H9 (cell line): Measurements from ENCODE around the gene CHI3L2. TPM values are rescaled to one million over a fixed set of nuclear protein-coding genes. Genes with fewer than 3 reads are reported as not detected.

Experiments used
- DNase-seq: peaks from one replicate; pipeline ENCODE4 v3.0.0-alpha.2; 2017
- H2AFZ ChIP-seq: one replicate; pipeline ENCODE4 v1.6.1; 2013; ENCODE audit warnings: mild to moderate bottlenecking, low read length, control low read depth, moderate library complexity
- H2AK5ac ChIP-seq: 2 replicates; pipeline ENCODE4 v1.6.1; 2013; ENCODE audit warnings: low read length, control low read depth, mixed read lengths; ENCODE audit not compliant: insufficient read length
- H2BK120ac ChIP-seq: one replicate; pipeline ENCODE4 v1.6.1; 2013; ENCODE audit warnings: low read depth, mild to moderate bottlenecking, low read length, control low read depth, inconsistent platforms; ENCODE audit not compliant: poor library complexity, severe bottlenecking
- H2BK12ac ChIP-seq: 2 replicates; pipeline ENCODE4 v1.6.1; 2013; ENCODE audit warnings: low read length, control low read depth, mixed read lengths, low read depth; ENCODE audit not compliant: insufficient read length
- H2BK15ac ChIP-seq: 2 replicates; pipeline ENCODE4 v1.6.1; 2013; ENCODE audit warnings: low read depth, low read length, control low read depth
- H2BK20ac ChIP-seq: one replicate; pipeline ENCODE4 v1.6.1; 2013; ENCODE audit warnings: low read depth, mild to moderate bottlenecking, low read length, control low read depth, inconsistent platforms; ENCODE audit not compliant: poor library complexity, severe bottlenecking
- H2BK5ac ChIP-seq: 2 replicates; pipeline ENCODE4 v1.6.1; 2013; ENCODE audit warnings: low read length, control low read depth, mixed read lengths; ENCODE audit not compliant: insufficient read length
- H3K14ac ChIP-seq: 2 replicates; pipeline ENCODE4 v1.6.1; 2013; ENCODE audit warnings: low read length, control low read depth; ENCODE audit not compliant: insufficient read depth
- H3K18ac ChIP-seq: 2 replicates; pipeline ENCODE4 v1.6.1; 2013; ENCODE audit warnings: low read depth, mild to moderate bottlenecking, mixed read lengths, low read length, control low read depth; ENCODE audit not compliant: insufficient read length
- H3K23ac ChIP-seq: 2 replicates; pipeline ENCODE4 v1.6.1; 2013; ENCODE audit warnings: low read length, control low read depth, mixed read lengths, low read depth; ENCODE audit not compliant: insufficient read length
- H3K23me2 ChIP-seq: 2 replicates; pipeline ENCODE4 v1.6.1; 2013; ENCODE audit warnings: low read depth, mild to moderate bottlenecking, mixed read lengths, low read length, control low read depth; ENCODE audit not compliant: insufficient read length, poor library complexity, severe bottlenecking
- H3K27ac ChIP-seq: 2 replicates; pipeline ENCODE4 v1.5.1; 2013; ENCODE audit warnings: low read length, control low read depth, mixed read lengths, low read depth; ENCODE audit not compliant: insufficient read length
- H3K27me3 ChIP-seq: 2 replicates; pipeline ENCODE4 v1.6.1; 2013; ENCODE audit warnings: low read length, control low read depth, inconsistent platforms; ENCODE audit not compliant: insufficient read depth
- H3K4ac ChIP-seq: 2 replicates; pipeline ENCODE4 v1.6.1; 2013; ENCODE audit warnings: low read depth, mild to moderate bottlenecking, control low read depth, inconsistent platforms, low read length, moderate library complexity
- H3K4me1 ChIP-seq: 2 replicates; pipeline ENCODE4 v1.6.1; 2013; ENCODE audit warnings: low read length, control low read depth, inconsistent platforms; ENCODE audit not compliant: insufficient read depth
- H3K4me2 ChIP-seq: 2 replicates; pipeline ENCODE4 v1.6.1; 2013; ENCODE audit warnings: low read length, control low read depth, mixed read lengths; ENCODE audit not compliant: insufficient read length, insufficient read depth
- H3K56ac ChIP-seq: 2 replicates; pipeline ENCODE4 v1.6.1; 2013; ENCODE audit warnings: low read depth, mild to moderate bottlenecking, mixed read lengths, low read length, control low read depth; ENCODE audit not compliant: insufficient read length
- H3K79me1 ChIP-seq: 2 replicates; pipeline ENCODE4 v1.6.1; 2013; ENCODE audit warnings: low read depth, mild to moderate bottlenecking, moderate library complexity, low read length, control low read depth, inconsistent platforms; ENCODE audit not compliant: insufficient read depth, poor library complexity, severe bottlenecking
- H3K79me2 ChIP-seq: 2 replicates; pipeline ENCODE4 v1.6.1; 2013; ENCODE audit warnings: low read length, control low read depth, inconsistent platforms; ENCODE audit not compliant: insufficient read depth
- H3K9ac ChIP-seq: 2 replicates; pipeline ENCODE4 v1.6.1; 2013; ENCODE audit warnings: low read length, control low read depth, mixed read lengths; ENCODE audit not compliant: insufficient read length; ENCODE audit errors: extremely low read depth
- H3K9me3 ChIP-seq: one replicate; pipeline ENCODE4 v1.6.1; 2013; ENCODE audit warnings: low read depth, low read length, inconsistent platforms; ENCODE audit not compliant: control insufficient read depth
- H3T11ph ChIP-seq: one replicate; pipeline ENCODE4 v1.6.1; 2013; ENCODE audit warnings: mild to moderate bottlenecking, low read length, control low read depth, inconsistent platforms
- H4K20me1 ChIP-seq: one replicate; pipeline ENCODE4 v1.6.1; 2013; ENCODE audit not compliant: control insufficient read depth, insufficient read length, insufficient read depth
- H4K5ac ChIP-seq: 2 replicates; pipeline ENCODE4 v1.6.1; 2013; ENCODE audit warnings: low read depth, mild to moderate bottlenecking, mixed read lengths, low read length, control low read depth; ENCODE audit not compliant: insufficient read length
- H4K8ac ChIP-seq: replicated peaks from 2 replicates; pipeline ENCODE4 v1.6.1; 2013; ENCODE audit warnings: low read length, control low read depth, mixed read lengths, low read depth; ENCODE audit not compliant: insufficient read length
- H4K91ac ChIP-seq: 2 replicates; pipeline ENCODE4 v1.6.1; 2013; ENCODE audit warnings: low read depth, mild to moderate bottlenecking, moderate library complexity, mixed read lengths, low read length, control low read depth; ENCODE audit not compliant: insufficient read length
- H3K27ac Mint-ChIP-seq, 3 experiments: 2 replicates in 2 of 3; 3 replicates in 1 of 3; pipeline ENCODE4 v1.8.0; 2020 to 2021; ENCODE audit warnings: mixed read lengths in 3 of 3, mild to moderate bottlenecking in 1 of 3, moderate library complexity in 1 of 3
- H3K27me3 Mint-ChIP-seq: 2 replicates; pipeline ENCODE4 v1.8.0; 2021; ENCODE audit warnings: low read depth, mild to moderate bottlenecking, moderate library complexity, mixed read lengths
- H3K36me3 Mint-ChIP-seq, 3 experiments: 2 replicates in 2 of 3; 3 replicates in 1 of 3; pipeline ENCODE4 v1.8.0; 2020 to 2021; ENCODE audit warnings: low read depth in 3 of 3, mixed read lengths in 3 of 3; ENCODE audit not compliant: insufficient read depth in 1 of 3
- H3K4me1 Mint-ChIP-seq, 2 experiments: 2 replicates each; pipeline ENCODE4 v1.8.0; 2020; ENCODE audit warnings: mixed read lengths in 2 of 2
- H3K4me3 Mint-ChIP-seq, 2 experiments: 2 replicates in 1 of 2; 3 replicates in 1 of 2; pipeline ENCODE4 v1.8.0; 2020 to 2021; ENCODE audit warnings: mild to moderate bottlenecking in 2 of 2, mixed read lengths in 2 of 2, moderate library complexity in 1 of 2
- H3K9me3 Mint-ChIP-seq, 2 experiments: 2 replicates in 1 of 2; 3 replicates in 1 of 2; pipeline ENCODE4 v1.8.0; 2020; ENCODE audit warnings: mild to moderate bottlenecking in 2 of 2, mixed read lengths in 2 of 2, moderate library complexity in 1 of 2
- WGBS: extraction: QIAGEN DNeasy Blood & Tissue Kit; methylation state at CpG from one replicate; pipeline ENCODE4 v1.1.7; 2013; ENCODE audit warnings: missing lambda C conversion rate, low lambda C conversion rate, mixed read lengths; ENCODE audit not compliant: insufficient read length; ENCODE audit errors: extremely low coverage; 5-methylcytosine and 5-hydroxymethylcytosine counted together
- total RNA-seq: library from RNA; stranded (reverse); gene quantifications from 2 replicates; pipeline ENCODE4 v1.2.1, GENCODE V29; 2021
- TF ChIP-seq, protein P1 (sequence below): fragments of 200-600 bp; sonication (generic); conservative IDR thresholded peaks from 3 replicates; pipeline ENCODE4 v1.8.0; 2021; ENCODE audit warnings: antibody characterized with exemption, mild to moderate bottlenecking

The CHI3L2 gene
- total RNA-seq, 1 experiment from 2014 or later: not detected

- Histone ChIP-seq H2BK15ac (no peak overlapping the region), H3K27me3 (no peaks in the 10 kb centered on the region; the same call in 1 of the 2 replicates), H3K4ac (no peak overlapping the region), H3K56ac (no peak overlapping the region), H2BK12ac (no peak overlapping the region), H3K79me2 (no peaks in the 10 kb centered on the region), H3T11ph (no peak overlapping the region), H3K4me2 (no peak overlapping the region), H3K18ac (no peak overlapping the region), H2AK5ac (no peak overlapping the region), H3K23ac (no peak overlapping the region), H3K14ac (no peak overlapping the region), H3K9ac (no peak overlapping the region), H2BK20ac (no peak overlapping the region), H4K8ac (no peak overlapping the region), H2AFZ (no peak overlapping the region), H4K20me1 (no peaks in the 10 kb centered on the region), H3K23me2 (no peaks in the 10 kb centered on the region), H2BK5ac (no peak overlapping the region), H4K91ac (no peak overlapping the region), H3K9me3 (no peaks in the 10 kb centered on the region), H3K79me1 (no peaks in the 10 kb centered on the region), H3K4me1 (no peaks in the 10 kb centered on the region; the same call in 1 of the 2 replicates), H2BK120ac (no peak overlapping the region), H4K5ac (no peak overlapping the region), H3K27ac (no peak overlapping the region)
- TF ChIP-seq, protein P1, sequence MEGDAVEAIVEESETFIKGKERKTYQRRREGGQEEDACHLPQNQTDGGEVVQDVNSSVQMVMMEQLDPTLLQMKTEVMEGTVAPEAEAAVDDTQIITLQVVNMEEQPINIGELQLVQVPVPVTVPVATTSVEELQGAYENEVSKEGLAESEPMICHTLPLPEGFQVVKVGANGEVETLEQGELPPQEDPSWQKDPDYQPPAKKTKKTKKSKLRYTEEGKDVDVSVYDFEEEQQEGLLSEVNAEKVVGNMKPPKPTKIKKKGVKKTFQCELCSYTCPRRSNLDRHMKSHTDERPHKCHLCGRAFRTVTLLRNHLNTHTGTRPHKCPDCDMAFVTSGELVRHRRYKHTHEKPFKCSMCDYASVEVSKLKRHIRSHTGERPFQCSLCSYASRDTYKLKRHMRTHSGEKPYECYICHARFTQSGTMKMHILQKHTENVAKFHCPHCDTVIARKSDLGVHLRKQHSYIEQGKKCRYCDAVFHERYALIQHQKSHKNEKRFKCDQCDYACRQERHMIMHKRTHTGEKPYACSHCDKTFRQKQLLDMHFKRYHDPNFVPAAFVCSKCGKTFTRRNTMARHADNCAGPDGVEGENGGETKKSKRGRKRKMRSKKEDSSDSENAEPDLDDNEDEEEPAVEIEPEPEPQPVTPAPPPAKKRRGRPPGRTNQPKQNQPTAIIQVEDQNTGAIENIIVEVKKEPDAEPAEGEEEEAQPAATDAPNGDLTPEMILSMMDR: no peak
- Mint-ChIP-seq H3K4me3 (no peak overlapping the region), H3K27ac (no peak overlapping the region), H3K27me3 (peaks cover 9% of the 10 kb centered on the region), H3K36me3 (peaks cover 0 to 4% (median 2%) of the 10 kb centered on the region in 3 experiments; a peak in 2 of 7 replicates), H3K9me3 (no peaks in the 10 kb centered on the region; a peak in 1 of 5 replicates), H3K4me1 (peaks cover 24 to 27% of the 10 kb centered on the region in 2 experiments)
- WGBS: no CpG with 5 or more reads among the region's 4 CpGs
- DNase-seq: no peak
Measured at GRCh38 chr1:111209622-111210021, 17.9 kb upstream of the CHI3L2 start.
